Purkinje cell (primary cell): ENCODE results near the gene FBXO34. TPM values are rescaled to one million over a fixed set of nuclear protein-coding genes. Genes with fewer than 3 reads are reported as not detected.

Experiments used
- polyA plus RNA-seq: library from polyadenylated mRNA; unstranded; fragments of >200 nt; fragmentation: Nextera tagmentation; gene quantifications from 2 replicates; pipeline ENCODE4 v1.2.1, GENCODE V29; 2014

Gene FBXO34
- 19.2 and 27.0 TPM in 2 replicates for polyA plus RNA-seq

GRCh38 chr14:55270832-55271571 lies at the start of gene FBXO34:
FBXO34 (plus strand) TSS chr14:55271421; CDS start chr14:55350391, 78,970 bp downstream.

Other genes starting within 250 kb of the FBXO34 start
- 3.3 and 3.8 TPM in 2 replicates for gene WDHD1, start 244.3 kb upstream of the FBXO34 start, polyA plus RNA-seq
- gene SOCS4, start 244.2 kb upstream of the FBXO34 start, polyA plus RNA-seq: 12.6 and 28.1 TPM in 2 replicates
- gene MAPK1IP1L, start 219.8 kb upstream of the FBXO34 start, polyA plus RNA-seq: 36.6 and 46.5 TPM in 2 replicates
- gene LGALS3, start 142.2 kb upstream of the FBXO34 start, polyA plus RNA-seq: 24.0 and 25.7 TPM in 2 replicates
- not detected in 2 replicates for gene DLGAP5, start 79.8 kb upstream of the FBXO34 start, polyA plus RNA-seq
- gene ATG14, start 140.4 kb downstream of the FBXO34 start, polyA plus RNA-seq: 3.8 and 4.2 TPM in 2 replicates
- gene TBPL2, start 169.2 kb downstream of the FBXO34 start, polyA plus RNA-seq: not detected in 2 replicates